ENCODE data around the gene ACSF2.

The ACSF2 gene

DNA sequence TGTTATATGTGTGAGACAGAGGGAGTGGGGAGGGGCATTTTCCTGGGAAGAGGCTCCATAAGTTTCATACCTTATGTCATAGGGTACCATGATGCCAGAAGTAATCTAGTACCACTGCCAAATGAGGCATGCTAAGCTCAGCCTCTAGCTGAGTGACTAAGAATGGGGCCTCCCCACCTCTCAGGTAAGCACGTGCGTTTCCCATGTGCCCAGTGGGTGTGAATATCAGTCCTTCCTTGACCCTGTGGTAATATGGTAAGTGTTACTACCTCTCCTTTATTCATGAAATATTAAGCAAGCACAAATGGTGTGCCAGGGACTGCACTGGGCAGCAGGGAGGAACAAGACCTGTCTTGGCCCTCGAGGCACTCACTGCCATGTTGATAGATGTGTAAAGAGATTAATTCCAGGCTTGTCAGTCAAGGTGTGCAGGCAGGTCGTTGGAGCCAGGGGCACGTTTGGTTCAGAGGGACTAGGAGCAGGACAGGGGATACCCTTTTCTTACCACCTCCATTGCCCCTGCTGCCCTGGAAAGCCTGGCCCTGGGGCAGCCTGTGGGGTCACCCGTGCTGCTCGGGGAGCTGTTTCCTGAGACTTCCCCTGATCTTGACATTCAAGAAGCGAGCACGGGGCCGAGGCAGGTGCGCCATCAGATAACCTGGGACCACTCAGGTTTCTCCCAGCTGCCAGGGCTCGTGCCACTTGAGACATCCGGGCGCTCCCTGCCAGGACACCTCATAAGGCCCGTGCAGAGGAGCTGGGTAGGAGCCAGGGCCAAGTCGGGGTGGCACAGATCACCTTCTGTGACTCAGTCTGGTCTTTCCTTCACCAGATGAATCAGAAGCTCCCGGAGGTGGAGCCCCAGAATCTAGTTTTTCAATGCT lies 61.4 kb downstream of the ACSF2 start:
- H3K4me2 ChIP-seq (ENCODE audit: insufficient read depth, low read length) = no peak overlapping the region
- no peaks in the 10 kb centered on the region for H3K27me3 ChIP-seq (ENCODE audit: insufficient read depth, low read length, poor library complexity)
- no peak for TF ChIP-seq EZH2 (IDR thresholded peaks at IDR 0.05; ENCODE audit: borderline replicate concordance, low read depth, low read length, severe bottlenecking)
- no peak for TF ChIP-seq CTCF (IDR thresholded peaks at IDR 0.05; ENCODE audit: borderline replicate concordance, extremely low read depth, low read length, poor library complexity, severe bottlenecking)
- H3K4me1 ChIP-seq (ENCODE audit: insufficient read depth, low read length) = no peaks in the 10 kb centered on the region
- H3K9me3 ChIP-seq (ENCODE audit: insufficient read depth, low read length, severe bottlenecking) = no peaks in the 10 kb centered on the region
- H3K36me3 ChIP-seq (ENCODE audit: insufficient read depth, low read length) = peaks cover 36% of the 10 kb centered on the region
- H3K4me3 ChIP-seq (ENCODE audit: low read depth in 1 of 2, low read length in 2 of 2) = no peak overlapping the region
- H2AFZ ChIP-seq (ENCODE audit: low read depth, low read length) = no peak overlapping the region
- no peaks in the 10 kb centered on the region for H4K20me1 ChIP-seq (ENCODE audit: insufficient read depth, low read length)
- H3K79me2 ChIP-seq (ENCODE audit: insufficient read depth, low read length) = peaks cover 2% of the 10 kb centered on the region; the same call in 1 of the 2 replicates
- H3K9ac ChIP-seq (ENCODE audit: low read depth, low read length) = no peak overlapping the region
- ATAC-seq (ENCODE audit: insufficient read depth, low read depth) (peak; percentile 19; the same call in 1 of the 3 replicates), DNase-seq (no peak)
- no peak overlapping the region for H3K27ac ChIP-seq (ENCODE audit: low read length)

GRCh38 chr17:50488880-50489279 lies 62.9 kb downstream of the ACSF2 start:
- Histone ChIP-seq H3K4me2 (ENCODE audit: insufficient read depth, low read length) (no peak overlapping the region), H3K9ac (ENCODE audit: low read depth, low read length) (no peak overlapping the region), H3K4me1 (ENCODE audit: insufficient read depth, low read length) (no peaks in the 10 kb centered on the region), H2AFZ (ENCODE audit: low read depth, low read length) (no peak overlapping the region), H3K4me3 (ENCODE audit: low read depth in 1 of 2, low read length in 2 of 2) (no peak overlapping the region), H3K36me3 (ENCODE audit: insufficient read depth, low read length) (peaks cover 22% of the 10 kb centered on the region), H3K79me2 (ENCODE audit: insufficient read depth, low read length) (no peaks in the 10 kb centered on the region), H3K27me3 (ENCODE audit: insufficient read depth, low read length, poor library complexity) (no peaks in the 10 kb centered on the region), H3K27ac (ENCODE audit: low read length) (no peak overlapping the region), H3K9me3 (ENCODE audit: insufficient read depth, low read length, severe bottlenecking) (no peaks in the 10 kb centered on the region), H4K20me1 (ENCODE audit: insufficient read depth, low read length) (no peaks in the 10 kb centered on the region)
- ATAC-seq (ENCODE audit: insufficient read depth, low read depth) (no peak), DNase-seq (no peak)
- TF ChIP-seq EZH2 (IDR thresholded peaks at IDR 0.05; ENCODE audit: borderline replicate concordance, low read depth, low read length, severe bottlenecking) = no peak
- TF ChIP-seq CTCF (IDR thresholded peaks at IDR 0.05; ENCODE audit: borderline replicate concordance, extremely low read depth, low read length, poor library complexity, severe bottlenecking) = no peak

GRCh38 chr17:50491505-50491904 lies 65.5 kb downstream of the ACSF2 start:
- H3K4me3 ChIP-seq (ENCODE audit: low read depth in 1 of 2, low read length in 2 of 2) = no peak overlapping the region
- ATAC-seq (ENCODE audit: insufficient read depth, low read depth) = no peak
- no peak for DNase-seq

More at GRCh38 chr17:50491505-50491904, 65.5 kb downstream of the ACSF2 start:
- H3K27me3 ChIP-seq (ENCODE audit: insufficient read depth, low read length, poor library complexity) = no peaks in the 10 kb centered on the region
- no peaks in the 10 kb centered on the region for H4K20me1 ChIP-seq (ENCODE audit: insufficient read depth, low read length)
- no peaks in the 10 kb centered on the region for H3K4me1 ChIP-seq (ENCODE audit: insufficient read depth, low read length)
- H3K36me3 ChIP-seq (ENCODE audit: insufficient read depth, low read length) = no peaks in the 10 kb centered on the region
- no peak overlapping the region for H3K9ac ChIP-seq (ENCODE audit: low read depth, low read length)
- TF ChIP-seq EZH2 (IDR thresholded peaks at IDR 0.05; ENCODE audit: borderline replicate concordance, low read depth, low read length, severe bottlenecking) = no peak
- no peak for TF ChIP-seq CTCF (IDR thresholded peaks at IDR 0.05; ENCODE audit: borderline replicate concordance, extremely low read depth, low read length, poor library complexity, severe bottlenecking)
- H3K79me2 ChIP-seq (ENCODE audit: insufficient read depth, low read length) = no peaks in the 10 kb centered on the region
- no peak overlapping the region for H2AFZ ChIP-seq (ENCODE audit: low read depth, low read length)
- no peak overlapping the region for H3K4me2 ChIP-seq (ENCODE audit: insufficient read depth, low read length)
- no peaks in the 10 kb centered on the region for H3K9me3 ChIP-seq (ENCODE audit: insufficient read depth, low read length, severe bottlenecking)
- no peak overlapping the region for H3K27ac ChIP-seq (ENCODE audit: low read length)
